Stomach (tissue), 4 donors: ENCODE measurements around the gene USB1.

ENCODE experiments used
- CTCF ChIP-seq, 7 experiments: fragments of 450-650 bp in 4 of 7; fragments of 200-600 bp in 3 of 7; sonication (generic) in 3 of 7; IDR thresholded peaks; one replicate each; pipeline ENCODE4 v1.5.1; 2016 to 2019; ENCODE audit warnings: antibody characterized with exemption in 7 of 7, control low read depth in 2 of 7, mild to moderate bottlenecking in 1 of 7
- POLR2A ChIP-seq, 4 donors: fragments of 450-650 bp; IDR thresholded peaks; one replicate each; pipeline ENCODE4 v1.6.1; 2016; ENCODE audit warnings: antibody characterized with exemption in 4 of 4, control low read depth in 2 of 4, mild to moderate bottlenecking in 1 of 4, moderate library complexity in 1 of 4

- TF ChIP-seq CTCF (IDR thresholded peaks at IDR 0.05) (no peak), POLR2A (IDR thresholded peaks at IDR 0.05) (no peak)
Observed at GRCh38 chr16:57976331-57976796, 24.8 kb upstream of the USB1 start.
